Neural cell (in vitro differentiated cells): ENCODE measurements around the gene MOB3A. TPM values are rescaled to one million over a fixed set of nuclear protein-coding genes. Genes with fewer than 3 reads are reported as not detected.
"Not testable (repeated sequence)": the region's sequence is repeated elsewhere in the genome, so short reads cannot be mapped to it uniquely, and the experiment has no call there.

Experiments
- H2AFZ ChIP-seq: fragments of 200-600, 300-800 bp; sonication (generic), shearing (Covaris generic); 2 replicates; pipeline ENCODE4 v1.6.0; 2014; ENCODE audit warnings: low read depth, mild to moderate bottlenecking, antibody characterized with exemption, low read length, moderate library complexity
- H3F3A ChIP-seq: fragments of 200-600 bp; shearing (Covaris generic); 2 replicates; pipeline ENCODE4 v1.6.1; 2016; ENCODE audit warnings: mild to moderate bottlenecking, moderate library complexity, mixed read lengths, antibody characterized with exemption, low read length; ENCODE audit not compliant: insufficient read depth, poor library complexity, severe bottlenecking
- H3K27ac ChIP-seq: fragments of 200-600, 300-800 bp; sonication (generic), shearing (Covaris generic); 2 replicates; pipeline ENCODE4 v1.5.1; 2014; ENCODE audit warnings: mild to moderate bottlenecking, low read length, moderate library complexity
- H3K27me3 ChIP-seq: fragments of 300-800, 200-600 bp; sonication (generic), shearing (Covaris generic); 2 replicates; pipeline ENCODE4 v1.6.0; 2014; ENCODE audit warnings: mild to moderate bottlenecking, low read depth, low read length, moderate library complexity; ENCODE audit not compliant: insufficient read depth
- H3K36me3 ChIP-seq: fragments of 300-800, 200-600 bp; sonication (generic), shearing (Covaris generic); 2 replicates; pipeline ENCODE4 v1.5.1; 2014; ENCODE audit warnings: mild to moderate bottlenecking, antibody characterized with exemption, low read length, moderate library complexity; ENCODE audit not compliant: insufficient read depth
- H3K4me2 ChIP-seq: fragments of 300-800, 200-600 bp; sonication (generic), shearing (Covaris generic); 2 replicates; pipeline ENCODE4 v1.6.0; 2014; ENCODE audit warnings: mild to moderate bottlenecking, low read length
- H3K4me3 ChIP-seq: fragments of 300-800, 200-600 bp; sonication (generic), shearing (Covaris generic); 2 replicates; pipeline ENCODE4 v1.5.1; 2014; ENCODE audit warnings: mild to moderate bottlenecking, low read length, moderate library complexity
- H3K79me2 ChIP-seq: fragments of 200-600 bp; shearing (Covaris generic); replicated peaks from 2 replicates; pipeline ENCODE4 v1.6.0; 2014; ENCODE audit warnings: mild to moderate bottlenecking, low read length, moderate library complexity; ENCODE audit not compliant: insufficient read depth
- H3K9ac ChIP-seq: fragments of 300-800, 200-600 bp; sonication (generic), shearing (Covaris generic); 2 replicates; pipeline ENCODE4 v1.6.1; 2016; ENCODE audit warnings: mild to moderate bottlenecking, low read length, mixed read lengths
- H3K9me2 ChIP-seq: fragments of 200-600 bp; shearing (Covaris generic); 2 replicates; pipeline ENCODE4 v1.6.1; 2016; ENCODE audit warnings: mild to moderate bottlenecking, low read length, mixed read lengths; ENCODE audit not compliant: insufficient read depth
- H3K9me3 ChIP-seq: fragments of 200-600, 300-800 bp; sonication (generic), shearing (Covaris generic); 2 replicates; pipeline ENCODE4 v1.6.1; 2016; ENCODE audit warnings: mild to moderate bottlenecking, mixed run types, low read length, moderate library complexity, mixed read lengths
- H4K20me1 ChIP-seq: fragments of 200-600 bp; shearing (Covaris generic); 2 replicates; pipeline ENCODE4 v1.6.1; 2016; ENCODE audit warnings: mild to moderate bottlenecking, mixed run types; ENCODE audit not compliant: insufficient read depth
- EP300 ChIP-seq: fragments of 450-650 bp; conservative IDR thresholded peaks from 2 replicates; pipeline ENCODE4 v1.6.1; 2014; ENCODE audit warnings: antibody characterized with exemption, mild to moderate bottlenecking, moderate library complexity; ENCODE audit not compliant: poor library complexity, severe bottlenecking
- EZH2 ChIP-seq: fragments of 200-600, 300-800 bp; shearing (Covaris generic), sonication (generic); IDR thresholded peaks from 2 replicates; pipeline ENCODE4 v1.6.1; 2014; ENCODE audit warnings: antibody characterized with exemption, low read length, borderline replicate concordance, mild to moderate bottlenecking; ENCODE audit not compliant: insufficient read depth, poor library complexity, severe bottlenecking
- MXI1 ChIP-seq: fragments of 450-650 bp; conservative IDR thresholded peaks from 2 replicates; pipeline ENCODE4 v1.6.1; 2014; ENCODE audit warnings: antibody characterized with exemption, mild to moderate bottlenecking; ENCODE audit not compliant: poor library complexity, severe bottlenecking
- POLR2AphosphoS5 ChIP-seq: IDR thresholded peaks from 2 replicates; pipeline ENCODE4 v1.6.1; 2012
- RAD21 ChIP-seq: fragments of 450-650 bp; conservative IDR thresholded peaks from 2 replicates; pipeline ENCODE4 v1.6.1; 2014; ENCODE audit warnings: antibody characterized with exemption, mild to moderate bottlenecking, moderate library complexity
- SMC3 ChIP-seq: fragments of 450-650 bp; conservative IDR thresholded peaks from 2 replicates; pipeline ENCODE4 v1.6.1; 2014; ENCODE audit warnings: antibody characterized with exemption, mild to moderate bottlenecking, moderate library complexity; ENCODE audit not compliant: poor library complexity
- TAF1 ChIP-seq: IDR thresholded peaks from 2 replicates; pipeline ENCODE4 v1.6.1; 2012; ENCODE audit warnings: low read depth
- polyA plus RNA-seq: library from polyadenylated mRNA; depleted of rRNA; stranded (reverse); fragments of >200 nt; gene quantifications from 2 replicates; pipeline ENCODE4 v1.2.3, GENCODE V29; 2014
- TF ChIP-seq, protein P1 (sequence below): fragments of 450-650 bp; IDR thresholded peaks from 2 replicates; pipeline ENCODE4 v1.5.1; 2014; ENCODE audit warnings: antibody characterized with exemption, mild to moderate bottlenecking, moderate library complexity; ENCODE audit not compliant: poor library complexity, severe bottlenecking
- TF ChIP-seq, protein P2 (sequence below): IDR thresholded peaks from 2 replicates; pipeline ENCODE4 v1.6.1; 2012; ENCODE audit warnings: borderline replicate concordance

MOB3A gene
- polyA plus RNA-seq, 1 donor from 2014 or later = 5.8 TPM

DNA sequence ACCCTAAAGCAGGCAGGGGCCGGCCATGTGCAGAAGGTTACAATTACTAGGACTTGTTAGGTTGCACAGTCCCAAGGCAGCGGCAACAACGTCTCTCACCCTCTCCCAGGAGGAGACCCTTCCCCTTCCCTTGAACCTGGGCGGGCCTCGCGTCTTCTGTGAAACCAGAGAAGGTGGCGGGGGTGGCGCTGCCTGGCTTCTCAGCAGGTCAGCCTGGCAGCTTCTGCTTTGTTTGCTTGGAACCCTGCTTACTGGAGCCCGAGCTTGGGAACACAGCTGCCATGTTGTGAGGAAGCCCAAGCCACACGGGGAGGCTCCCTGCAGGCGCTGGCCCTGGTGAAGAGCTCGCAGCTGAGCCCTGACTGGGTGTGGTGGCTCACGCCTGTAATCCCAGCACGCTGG, 60.5 kb downstream of the MOB3A start:
- no peaks in the 10 kb centered on the region for H3K9me2 ChIP-seq
- H3K36me3 ChIP-seq = no peaks in the 10 kb centered on the region
- H4K20me1 ChIP-seq = no peaks in the 10 kb centered on the region
- no peaks in the 10 kb centered on the region for H3K27me3 ChIP-seq
- H3K4me2 ChIP-seq = no peak overlapping the region
- H3K27ac ChIP-seq = no peak overlapping the region
- TF ChIP-seq MXI1 = no peak
- TF ChIP-seq TAF1 = no peak
- TF ChIP-seq, protein P1, sequence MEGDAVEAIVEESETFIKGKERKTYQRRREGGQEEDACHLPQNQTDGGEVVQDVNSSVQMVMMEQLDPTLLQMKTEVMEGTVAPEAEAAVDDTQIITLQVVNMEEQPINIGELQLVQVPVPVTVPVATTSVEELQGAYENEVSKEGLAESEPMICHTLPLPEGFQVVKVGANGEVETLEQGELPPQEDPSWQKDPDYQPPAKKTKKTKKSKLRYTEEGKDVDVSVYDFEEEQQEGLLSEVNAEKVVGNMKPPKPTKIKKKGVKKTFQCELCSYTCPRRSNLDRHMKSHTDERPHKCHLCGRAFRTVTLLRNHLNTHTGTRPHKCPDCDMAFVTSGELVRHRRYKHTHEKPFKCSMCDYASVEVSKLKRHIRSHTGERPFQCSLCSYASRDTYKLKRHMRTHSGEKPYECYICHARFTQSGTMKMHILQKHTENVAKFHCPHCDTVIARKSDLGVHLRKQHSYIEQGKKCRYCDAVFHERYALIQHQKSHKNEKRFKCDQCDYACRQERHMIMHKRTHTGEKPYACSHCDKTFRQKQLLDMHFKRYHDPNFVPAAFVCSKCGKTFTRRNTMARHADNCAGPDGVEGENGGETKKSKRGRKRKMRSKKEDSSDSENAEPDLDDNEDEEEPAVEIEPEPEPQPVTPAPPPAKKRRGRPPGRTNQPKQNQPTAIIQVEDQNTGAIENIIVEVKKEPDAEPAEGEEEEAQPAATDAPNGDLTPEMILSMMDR = no peak
- TF ChIP-seq SMC3 = no peak
- no peak for TF ChIP-seq EP300
- TF ChIP-seq RAD21 = no peak
- TF ChIP-seq, protein P2, sequence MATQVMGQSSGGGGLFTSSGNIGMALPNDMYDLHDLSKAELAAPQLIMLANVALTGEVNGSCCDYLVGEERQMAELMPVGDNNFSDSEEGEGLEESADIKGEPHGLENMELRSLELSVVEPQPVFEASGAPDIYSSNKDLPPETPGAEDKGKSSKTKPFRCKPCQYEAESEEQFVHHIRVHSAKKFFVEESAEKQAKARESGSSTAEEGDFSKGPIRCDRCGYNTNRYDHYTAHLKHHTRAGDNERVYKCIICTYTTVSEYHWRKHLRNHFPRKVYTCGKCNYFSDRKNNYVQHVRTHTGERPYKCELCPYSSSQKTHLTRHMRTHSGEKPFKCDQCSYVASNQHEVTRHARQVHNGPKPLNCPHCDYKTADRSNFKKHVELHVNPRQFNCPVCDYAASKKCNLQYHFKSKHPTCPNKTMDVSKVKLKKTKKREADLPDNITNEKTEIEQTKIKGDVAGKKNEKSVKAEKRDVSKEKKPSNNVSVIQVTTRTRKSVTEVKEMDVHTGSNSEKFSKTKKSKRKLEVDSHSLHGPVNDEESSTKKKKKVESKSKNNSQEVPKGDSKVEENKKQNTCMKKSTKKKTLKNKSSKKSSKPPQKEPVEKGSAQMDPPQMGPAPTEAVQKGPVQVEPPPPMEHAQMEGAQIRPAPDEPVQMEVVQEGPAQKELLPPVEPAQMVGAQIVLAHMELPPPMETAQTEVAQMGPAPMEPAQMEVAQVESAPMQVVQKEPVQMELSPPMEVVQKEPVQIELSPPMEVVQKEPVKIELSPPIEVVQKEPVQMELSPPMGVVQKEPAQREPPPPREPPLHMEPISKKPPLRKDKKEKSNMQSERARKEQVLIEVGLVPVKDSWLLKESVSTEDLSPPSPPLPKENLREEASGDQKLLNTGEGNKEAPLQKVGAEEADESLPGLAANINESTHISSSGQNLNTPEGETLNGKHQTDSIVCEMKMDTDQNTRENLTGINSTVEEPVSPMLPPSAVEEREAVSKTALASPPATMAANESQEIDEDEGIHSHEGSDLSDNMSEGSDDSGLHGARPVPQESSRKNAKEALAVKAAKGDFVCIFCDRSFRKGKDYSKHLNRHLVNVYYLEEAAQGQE = no peak
- TF ChIP-seq EZH2 = no peak
- no peak for TF ChIP-seq POLR2AphosphoS5
- H3K9me3 ChIP-seq = no peaks in the 10 kb centered on the region
- no peaks in the 10 kb centered on the region for H3F3A ChIP-seq
- no peak overlapping the region for H3K4me3 ChIP-seq
- no peaks in the 10 kb centered on the region for H3K79me2 ChIP-seq
- H2AFZ ChIP-seq = no peak overlapping the region
- H3K9ac ChIP-seq = no peak overlapping the region

DNA sequence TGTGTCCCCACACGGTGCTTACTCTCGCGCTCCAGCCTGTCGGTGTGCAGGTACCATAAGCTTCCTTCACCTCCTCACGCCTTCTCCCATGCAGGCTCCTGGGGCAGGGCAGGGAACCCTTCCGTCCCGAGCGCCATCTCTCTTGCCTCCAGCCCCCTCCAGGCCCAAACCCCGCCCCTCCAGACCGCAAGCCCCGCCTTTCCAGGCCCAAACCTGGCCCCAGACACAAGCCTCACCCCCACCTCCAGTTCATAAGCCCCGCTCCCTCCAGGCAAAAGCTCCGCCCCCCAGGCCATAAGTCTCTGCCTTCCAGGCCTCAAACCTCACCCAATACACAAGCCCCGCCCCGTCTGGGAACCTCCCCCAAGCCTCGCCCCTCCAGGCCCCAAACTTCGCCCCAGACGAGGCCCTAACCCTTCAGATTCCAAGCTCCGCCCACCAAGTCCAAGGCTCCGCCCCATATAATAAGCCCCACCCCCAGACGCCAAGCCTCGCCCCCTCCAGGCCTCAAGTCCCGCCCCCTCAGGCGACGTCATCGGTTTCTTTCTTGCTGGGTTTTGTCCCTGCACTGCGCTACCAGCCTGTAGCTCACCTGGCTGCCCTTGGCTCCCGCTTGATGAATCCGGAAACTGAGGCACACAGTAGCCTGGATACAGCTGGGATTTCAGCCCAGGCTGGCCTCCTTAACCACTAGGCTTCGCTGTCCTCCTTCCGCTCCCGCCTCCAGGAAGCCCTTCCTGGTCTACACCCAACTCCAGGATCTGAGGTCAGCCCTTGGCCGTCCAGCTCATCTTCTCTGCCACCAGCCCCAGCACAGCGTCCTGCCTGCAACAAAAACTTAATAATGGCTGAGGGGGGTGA, 61.2 kb downstream of the MOB3A start:
- Histone ChIP-seq H3K27ac (no peak overlapping the region), H2AFZ (no peak overlapping the region), H3K9ac (no peak overlapping the region), H3K4me3 (no peak overlapping the region), H3K27me3 (no peaks in the 10 kb centered on the region), H3K9me2 (no peaks in the 10 kb centered on the region), H4K20me1 (no peaks in the 10 kb centered on the region), H3F3A (no peaks in the 10 kb centered on the region), H3K9me3 (no peaks in the 10 kb centered on the region), H3K36me3 (no peaks in the 10 kb centered on the region), H3K4me2 (no peak overlapping the region), H3K79me2 (no peaks in the 10 kb centered on the region)
- TF ChIP-seq, protein P2 = no peak
- no peak for TF ChIP-seq RAD21
- no peak for TF ChIP-seq EP300
- TF ChIP-seq EZH2 = no peak
- no peak for TF ChIP-seq POLR2AphosphoS5
- no peak for TF ChIP-seq TAF1
- no peak for TF ChIP-seq MXI1
- TF ChIP-seq SMC3 = no peak
- TF ChIP-seq, protein P1 = no peak

DNA sequence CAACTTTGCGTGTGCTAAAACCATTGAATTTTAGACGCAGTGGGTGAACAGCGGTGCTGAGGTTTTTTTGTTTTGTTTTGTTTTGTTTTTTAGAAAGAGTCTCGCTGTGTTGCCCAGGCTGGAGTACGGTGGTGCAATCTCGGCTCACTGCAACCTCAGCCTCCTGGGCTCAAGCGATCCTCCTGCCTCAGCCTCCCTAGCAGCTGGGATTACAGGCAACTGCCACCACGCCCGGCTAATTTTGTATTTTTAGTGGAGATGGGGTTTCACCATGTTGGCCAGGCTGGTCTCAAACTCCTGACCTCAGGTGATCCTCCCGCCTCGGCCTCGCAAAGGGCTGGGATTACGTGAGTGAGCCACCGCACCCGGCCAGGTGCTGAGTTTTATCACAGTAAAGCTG, 61.9 kb downstream of the MOB3A start:
- not testable (repeated sequence) for H3K27ac ChIP-seq, H3F3A ChIP-seq, H3K4me2 ChIP-seq

More for the DNA sequence above, 61.9 kb downstream of the MOB3A start:
- not testable (repeated sequence) for H3K9me2 ChIP-seq, H3K9ac ChIP-seq, H4K20me1 ChIP-seq, H2AFZ ChIP-seq, H3K9me3 ChIP-seq, H3K79me2 ChIP-seq, H3K27me3 ChIP-seq, H3K36me3 ChIP-seq, H3K4me3 ChIP-seq
